ENCODE results near the gene SLC1A7. TPM values are rescaled to one million over a fixed set of nuclear protein-coding genes. Genes with fewer than 3 reads are reported as not detected.
A peak's percentile ranks its signal among the peaks of the same experiment; 100 is the strongest.

The SLC1A7 gene
- total RNA-seq, 4 donors from 2014 or later: 0.45 to 3.7 (median 0.84) TPM

DNA sequence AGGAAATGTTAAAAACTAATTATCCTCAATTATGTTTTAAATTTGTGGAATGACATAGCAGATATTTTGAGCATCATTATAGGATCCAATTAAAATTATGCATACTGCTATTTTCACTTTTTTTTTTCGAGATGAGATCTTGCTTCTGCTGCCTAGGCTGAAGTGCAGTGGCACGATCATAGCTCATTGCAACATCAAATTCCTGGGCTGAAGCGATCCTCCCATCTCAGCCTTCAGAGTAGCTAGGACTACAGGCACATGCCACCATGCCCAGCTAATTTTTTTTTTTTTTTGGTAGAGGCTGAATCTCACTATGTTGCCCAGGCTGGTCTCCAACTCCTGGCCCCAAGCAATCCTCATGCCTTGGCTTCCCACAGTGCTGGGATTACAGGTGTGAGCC is 11.3 kb upstream of the SLC1A7 start:
- intact Hi-C loops (cut with DNase I): no loop called here
- DNase-seq (ENCODE audit: extremely low spot score): peak; percentile 24
- Histone ChIP-seq H3K36me3 (no peaks in the 10 kb centered on the region), H3K9me3 (no peaks in the 10 kb centered on the region), H3K4me3 (no peak overlapping the region), H3K27ac (replicated peaks in 1 of 4) (no peak overlapping the region), H3K4me1 (no peaks in the 10 kb centered on the region), H3K27me3 (no peaks in the 10 kb centered on the region)
- TF ChIP-seq POLR2AphosphoS5 (IDR thresholded peaks at IDR 0.05): no peak
- no peak for TF ChIP-seq EP300 (IDR thresholded peaks at IDR 0.05)
- no peak for TF ChIP-seq POLR2A (IDR thresholded peaks at IDR 0.05; ENCODE audit: low read depth)
- TF ChIP-seq, protein P1, sequence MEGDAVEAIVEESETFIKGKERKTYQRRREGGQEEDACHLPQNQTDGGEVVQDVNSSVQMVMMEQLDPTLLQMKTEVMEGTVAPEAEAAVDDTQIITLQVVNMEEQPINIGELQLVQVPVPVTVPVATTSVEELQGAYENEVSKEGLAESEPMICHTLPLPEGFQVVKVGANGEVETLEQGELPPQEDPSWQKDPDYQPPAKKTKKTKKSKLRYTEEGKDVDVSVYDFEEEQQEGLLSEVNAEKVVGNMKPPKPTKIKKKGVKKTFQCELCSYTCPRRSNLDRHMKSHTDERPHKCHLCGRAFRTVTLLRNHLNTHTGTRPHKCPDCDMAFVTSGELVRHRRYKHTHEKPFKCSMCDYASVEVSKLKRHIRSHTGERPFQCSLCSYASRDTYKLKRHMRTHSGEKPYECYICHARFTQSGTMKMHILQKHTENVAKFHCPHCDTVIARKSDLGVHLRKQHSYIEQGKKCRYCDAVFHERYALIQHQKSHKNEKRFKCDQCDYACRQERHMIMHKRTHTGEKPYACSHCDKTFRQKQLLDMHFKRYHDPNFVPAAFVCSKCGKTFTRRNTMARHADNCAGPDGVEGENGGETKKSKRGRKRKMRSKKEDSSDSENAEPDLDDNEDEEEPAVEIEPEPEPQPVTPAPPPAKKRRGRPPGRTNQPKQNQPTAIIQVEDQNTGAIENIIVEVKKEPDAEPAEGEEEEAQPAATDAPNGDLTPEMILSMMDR (IDR thresholded peaks at IDR 0.05): no peak
- 88% methylated on average over 3 of the region's 3 CpGs for WGBS

DNA sequence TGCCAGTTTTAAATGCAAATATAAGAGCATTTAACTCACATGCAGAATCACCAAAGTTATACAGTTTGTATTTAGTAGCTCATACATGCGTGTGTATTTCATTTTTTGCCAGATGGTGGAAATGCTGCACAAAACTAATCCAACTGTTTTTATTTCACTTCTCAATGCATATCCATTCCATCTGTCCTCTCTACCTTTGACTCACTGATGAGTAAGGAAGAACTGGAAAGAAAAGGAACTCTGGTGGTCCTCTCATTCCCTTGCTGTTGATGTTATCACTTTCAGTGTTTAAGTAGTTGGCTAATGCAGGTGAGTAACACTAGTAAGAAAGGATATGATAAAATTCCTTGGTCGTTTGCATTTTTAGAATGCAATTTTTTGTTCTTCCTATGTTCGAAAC is 5.7 kb upstream of the SLC1A7 start:
- peak; percentile 29 for DNase-seq (ENCODE audit: extremely low spot score)
- no peak for TF ChIP-seq POLR2AphosphoS5 (IDR thresholded peaks at IDR 0.05)
- TF ChIP-seq, protein P1 (IDR thresholded peaks at IDR 0.05): no peak
- TF ChIP-seq EP300 (IDR thresholded peaks at IDR 0.05): no peak
- no peak for TF ChIP-seq POLR2A (IDR thresholded peaks at IDR 0.05; ENCODE audit: low read depth)
- H3K36me3 ChIP-seq: no peaks in the 10 kb centered on the region
- intact Hi-C loops (cut with DNase I): no loop called here
- no peak overlapping the region for H3K4me3 ChIP-seq
- H3K4me1 ChIP-seq: peaks cover 0 to 20% (median 18%) of the 10 kb centered on the region in 4 donors
- H3K9me3 ChIP-seq: no peaks in the 10 kb centered on the region
- H3K27me3 ChIP-seq: no peaks in the 10 kb centered on the region
- 79% methylated on average over 3 of the region's 3 CpGs for WGBS
- H3K27ac ChIP-seq (replicated peaks in 1 of 4): no peak overlapping the region

DNA sequence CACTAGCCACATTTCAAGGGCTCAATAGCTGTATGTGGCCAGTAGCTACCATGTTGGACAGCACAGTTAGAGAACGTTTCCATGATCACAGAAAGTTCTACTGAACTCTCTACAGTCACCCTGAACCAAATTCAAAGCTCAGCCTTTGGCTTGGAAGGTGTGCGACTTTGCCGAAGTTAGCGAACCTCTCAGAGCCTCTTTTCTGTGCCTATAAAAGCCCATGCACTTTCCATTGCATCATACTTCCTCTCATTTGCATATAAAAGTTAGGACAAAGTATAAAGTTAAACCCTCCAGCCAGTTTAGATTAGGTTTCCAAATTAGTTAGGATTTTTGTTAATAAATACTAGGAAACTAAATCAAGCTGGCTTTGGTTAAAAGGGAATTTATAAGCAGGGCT is 4.7 kb upstream of the SLC1A7 start:
- DNase-seq (ENCODE audit: extremely low spot score): no peak
- WGBS: 63% methylated on average over 4 of the region's 4 CpGs
- Histone ChIP-seq H3K36me3 (no peaks in the 10 kb centered on the region), H3K27me3 (no peaks in the 10 kb centered on the region), H3K9me3 (no peaks in the 10 kb centered on the region), H3K4me3 (no peak overlapping the region), H3K4me1 (peaks cover 0 to 20% (median 18%) of the 10 kb centered on the region in 4 donors), H3K27ac (replicated peaks in 1 of 4) (peak overlapping the region in 1 of 4 donors; percentile 86)
- intact Hi-C loops (cut with DNase I): no loop called here
- TF ChIP-seq EP300 (IDR thresholded peaks at IDR 0.05) (no peak), POLR2A (IDR thresholded peaks at IDR 0.05; ENCODE audit: low read depth) (no peak), POLR2AphosphoS5 (IDR thresholded peaks at IDR 0.05) (no peak)
- TF ChIP-seq, protein P1 (IDR thresholded peaks at IDR 0.05): no peak

DNA sequence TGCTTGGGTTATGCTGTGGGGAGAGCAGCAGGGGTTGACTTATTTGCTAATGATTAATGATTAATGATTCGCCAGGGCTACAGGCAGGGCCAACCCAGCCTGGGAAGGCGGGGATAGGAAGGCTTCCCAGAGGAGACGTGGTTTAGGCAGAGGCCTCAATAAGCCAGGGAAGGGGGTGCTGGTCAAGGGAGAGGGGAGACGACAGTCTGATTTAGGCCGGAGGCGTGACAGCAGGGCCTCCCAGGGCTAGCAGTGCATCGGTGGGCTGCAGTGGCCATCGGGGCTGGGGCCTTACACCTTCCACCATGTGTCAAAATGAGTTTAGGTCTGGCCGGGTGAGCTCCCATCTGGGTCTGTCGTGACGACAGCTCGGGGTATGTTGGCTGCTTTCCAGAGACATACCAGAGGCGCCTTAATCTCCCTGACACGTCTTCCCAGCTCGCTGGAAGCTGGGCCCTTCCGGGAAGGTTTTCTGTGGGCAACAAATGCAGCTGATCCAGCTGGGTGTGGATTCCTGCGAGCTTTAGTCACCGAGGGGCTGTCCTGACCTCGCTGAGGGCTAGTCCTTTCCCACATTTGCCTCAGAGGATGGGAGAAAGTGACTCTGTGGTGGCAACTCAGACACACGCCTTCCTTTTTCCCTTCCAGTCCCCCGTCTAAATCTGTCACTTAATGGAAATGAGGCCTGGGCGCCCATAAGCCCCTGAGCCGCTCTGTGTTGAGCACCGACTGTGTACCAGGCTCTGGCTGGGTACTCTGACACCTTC is 3.7 kb upstream of the SLC1A7 start:
- TF ChIP-seq EP300 (IDR thresholded peaks at IDR 0.05): peak; percentile 61
- peak; percentile 51 to 69 for TF ChIP-seq POLR2AphosphoS5 (IDR thresholded peaks at IDR 0.05)
- no peak for TF ChIP-seq POLR2A (IDR thresholded peaks at IDR 0.05; ENCODE audit: low read depth)
- peak overlapping the region in 1 of 4 donors; percentile 8 for H3K4me3 ChIP-seq
- H3K27me3 ChIP-seq: no peaks in the 10 kb centered on the region
- H3K27ac ChIP-seq (replicated peaks in 1 of 4): peak overlapping the region; percentile 75 to 86 (median 78)
- H3K4me1 ChIP-seq: peaks cover 0 to 26% (median 18%) of the 10 kb centered on the region in 4 donors
- 43% methylated on average over 16 of the region's 24 CpGs for WGBS
- no peaks in the 10 kb centered on the region for H3K36me3 ChIP-seq
- peak; percentile 92 for DNase-seq (ENCODE audit: extremely low spot score)
- H3K9me3 ChIP-seq: no peaks in the 10 kb centered on the region
- intact Hi-C loops (cut with DNase I): no loop called here

DNA sequence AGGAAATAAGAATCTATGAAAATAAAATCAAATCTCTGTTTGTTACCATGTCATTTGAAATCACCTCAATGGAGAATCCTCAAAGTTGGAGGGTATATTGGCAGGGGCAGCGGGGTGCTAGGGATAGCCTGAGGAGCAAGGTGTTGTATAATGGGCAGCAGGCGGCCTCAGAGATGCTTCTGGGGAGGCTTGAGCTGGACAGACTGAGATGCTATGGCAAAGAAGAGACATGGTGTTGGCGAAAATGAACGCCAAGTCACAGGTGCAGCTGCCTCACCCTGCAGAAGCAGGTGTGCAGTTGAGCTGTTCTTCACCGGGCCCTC is 3.1 kb upstream of the SLC1A7 start:
- 66% methylated on average over 5 of the region's 5 CpGs for WGBS
- H3K4me3 ChIP-seq: no peak overlapping the region
- intact Hi-C loops (cut with DNase I): no loop called here
- H3K4me1 ChIP-seq: peaks cover under 1 to 31% (median 23%) of the 10 kb centered on the region in 4 donors
- TF ChIP-seq POLR2AphosphoS5 (IDR thresholded peaks at IDR 0.05): no peak
- TF ChIP-seq POLR2A (IDR thresholded peaks at IDR 0.05; ENCODE audit: low read depth): no peak
- TF ChIP-seq EP300 (IDR thresholded peaks at IDR 0.05): no peak
- TF ChIP-seq, protein P1 (IDR thresholded peaks at IDR 0.05): no peak
- no peaks in the 10 kb centered on the region for H3K36me3 ChIP-seq
- no peaks in the 10 kb centered on the region for H3K27me3 ChIP-seq
- no peaks in the 10 kb centered on the region for H3K9me3 ChIP-seq
- H3K27ac ChIP-seq (replicated peaks in 1 of 4): peak overlapping the region; percentile 75 to 86 (median 78)
- DNase-seq (ENCODE audit: extremely low spot score): peak; percentile 92

Data from esophagus muscularis mucosa (tissue), 4 donors.